ACHN (cell line): ENCODE results near the gene STEAP3.

Experiments used
- DNase-seq: peaks from one replicate; pipeline ENCODE4 v3.0.0-alpha.2; 2015
- in situ Hi-C: cut with HindIII; loops from 2 replicates; pipeline ENCODE4 v1.10.0; 2017; ENCODE audit warnings: low sequenced_read_pairs, low pct_ligation_motif_present, low pct_unique_long_range_greater_than_20kb

The STEAP3 gene

GRCh38 chr2:119221609-119222008 is 2.0 kb upstream of the STEAP3 start:
- no peak for DNase-seq
- in situ Hi-C loops = no loop called here

- in situ Hi-C loops = no loop called here
- no peak for DNase-seq
These were observed 1.4 kb upstream of the STEAP3 start for GRCh38 chr2:119222213-119222612.

GRCh38 chr2:119222863-119223520 is 642 bp upstream of the STEAP3 start:
- no peak for DNase-seq

GRCh38 chr2:119224391-119225104 is 914 bp downstream of the STEAP3 start:
- DNase-seq = no peak
- in situ Hi-C loops = no loop called here

More at GRCh38 chr2:119222863-119223520, 642 bp upstream of the STEAP3 start:
- in situ Hi-C loops = no loop called here

GRCh38 chr2:119225105-119225865 is 1.7 kb downstream of the STEAP3 start:
- in situ Hi-C loops = no loop called here
- peak; percentile 20 for DNase-seq

GRCh38 chr2:119225926-119226325 is 2.3 kb downstream of the STEAP3 start:
- in situ Hi-C loops = no loop called here
- no peak for DNase-seq

GRCh38 chr2:119227346-119227745 is 3.7 kb downstream of the STEAP3 start:
- no peak for DNase-seq

GRCh38 chr2:119228136-119228535 is 4.5 kb downstream of the STEAP3 start:
- no peak for DNase-seq
- in situ Hi-C loops = no loop called here

More at GRCh38 chr2:119227346-119227745, 3.7 kb downstream of the STEAP3 start:
- in situ Hi-C loops = no loop called here

GRCh38 chr2:119228964-119229363 is 5.3 kb downstream of the STEAP3 start:
- DNase-seq = no peak
- in situ Hi-C loops = no loop called here

- DNase-seq = no peak
- in situ Hi-C loops = no loop called here
These were observed 6.1 kb downstream of the STEAP3 start for GRCh38 chr2:119229716-119230115.

GRCh38 chr2:119230219-119231185 is 6.9 kb downstream of the STEAP3 start:
- in situ Hi-C loops = no loop called here

GRCh38 chr2:119231975-119232665 is 8.5 kb downstream of the STEAP3 start:
- in situ Hi-C loops = no loop called here
- no peak for DNase-seq

More at GRCh38 chr2:119230219-119231185, 6.9 kb downstream of the STEAP3 start:
- DNase-seq = no peak

- DNase-seq = no peak
- in situ Hi-C loops = no loop called here
These were observed 9.0 kb downstream of the STEAP3 start for GRCh38 chr2:119232666-119232993.

- in situ Hi-C loops = no loop called here
- no peak for DNase-seq
These were observed 9.8 kb downstream of the STEAP3 start for GRCh38 chr2:119233326-119234020.

GRCh38 chr2:119234021-119235019 is 10.7 kb downstream of the STEAP3 start:
- in situ Hi-C loops = no loop called here
- DNase-seq = peak; percentile 33

- in situ Hi-C loops = no loop called here
These were observed 13.2 kb downstream of the STEAP3 start for GRCh38 chr2:119236796-119237195.

More at GRCh38 chr2:119236796-119237195, 13.2 kb downstream of the STEAP3 start:
- no peak for DNase-seq
